Neural cell (in vitro differentiated cells): ENCODE measurements around the gene PDE8A. TPM values are rescaled to one million over a fixed set of nuclear protein-coding genes. Genes with fewer than 3 reads are reported as not detected.

Experiments
- H2AFZ ChIP-seq: fragments of 200-600, 300-800 bp; sonication (generic), shearing (Covaris generic); 2 replicates; pipeline ENCODE4 v1.6.0; 2014; ENCODE audit warnings: low read depth, mild to moderate bottlenecking, antibody characterized with exemption, low read length, moderate library complexity
- H3F3A ChIP-seq: fragments of 200-600 bp; shearing (Covaris generic); 2 replicates; pipeline ENCODE4 v1.6.1; 2016; ENCODE audit warnings: mild to moderate bottlenecking, moderate library complexity, mixed read lengths, antibody characterized with exemption, low read length; ENCODE audit not compliant: insufficient read depth, poor library complexity, severe bottlenecking
- H3K27ac ChIP-seq: fragments of 200-600, 300-800 bp; sonication (generic), shearing (Covaris generic); 2 replicates; pipeline ENCODE4 v1.5.1; 2014; ENCODE audit warnings: mild to moderate bottlenecking, low read length, moderate library complexity
- H3K27me3 ChIP-seq: fragments of 300-800, 200-600 bp; sonication (generic), shearing (Covaris generic); 2 replicates; pipeline ENCODE4 v1.6.0; 2014; ENCODE audit warnings: mild to moderate bottlenecking, low read depth, low read length, moderate library complexity; ENCODE audit not compliant: insufficient read depth
- H3K36me3 ChIP-seq: fragments of 300-800, 200-600 bp; sonication (generic), shearing (Covaris generic); 2 replicates; pipeline ENCODE4 v1.5.1; 2014; ENCODE audit warnings: mild to moderate bottlenecking, antibody characterized with exemption, low read length, moderate library complexity; ENCODE audit not compliant: insufficient read depth
- H3K4me2 ChIP-seq: fragments of 300-800, 200-600 bp; sonication (generic), shearing (Covaris generic); 2 replicates; pipeline ENCODE4 v1.6.0; 2014; ENCODE audit warnings: mild to moderate bottlenecking, low read length
- H3K4me3 ChIP-seq: fragments of 300-800, 200-600 bp; sonication (generic), shearing (Covaris generic); 2 replicates; pipeline ENCODE4 v1.5.1; 2014; ENCODE audit warnings: mild to moderate bottlenecking, low read length, moderate library complexity
- H3K79me2 ChIP-seq: fragments of 200-600 bp; shearing (Covaris generic); replicated peaks from 2 replicates; pipeline ENCODE4 v1.6.0; 2014; ENCODE audit warnings: mild to moderate bottlenecking, low read length, moderate library complexity; ENCODE audit not compliant: insufficient read depth
- H3K9ac ChIP-seq: fragments of 300-800, 200-600 bp; sonication (generic), shearing (Covaris generic); 2 replicates; pipeline ENCODE4 v1.6.1; 2016; ENCODE audit warnings: mild to moderate bottlenecking, low read length, mixed read lengths
- H3K9me2 ChIP-seq: fragments of 200-600 bp; shearing (Covaris generic); 2 replicates; pipeline ENCODE4 v1.6.1; 2016; ENCODE audit warnings: mild to moderate bottlenecking, low read length, mixed read lengths; ENCODE audit not compliant: insufficient read depth
- H3K9me3 ChIP-seq: fragments of 200-600, 300-800 bp; sonication (generic), shearing (Covaris generic); 2 replicates; pipeline ENCODE4 v1.6.1; 2016; ENCODE audit warnings: mild to moderate bottlenecking, mixed run types, low read length, moderate library complexity, mixed read lengths
- H4K20me1 ChIP-seq: fragments of 200-600 bp; shearing (Covaris generic); 2 replicates; pipeline ENCODE4 v1.6.1; 2016; ENCODE audit warnings: mild to moderate bottlenecking, mixed run types; ENCODE audit not compliant: insufficient read depth
- CTCF ChIP-seq: fragments of 450-650 bp; IDR thresholded peaks from 2 replicates; pipeline ENCODE4 v1.5.1; 2014; ENCODE audit warnings: antibody characterized with exemption, mild to moderate bottlenecking, moderate library complexity; ENCODE audit not compliant: poor library complexity, severe bottlenecking
- EP300 ChIP-seq: fragments of 450-650 bp; conservative IDR thresholded peaks from 2 replicates; pipeline ENCODE4 v1.6.1; 2014; ENCODE audit warnings: antibody characterized with exemption, mild to moderate bottlenecking, moderate library complexity; ENCODE audit not compliant: poor library complexity, severe bottlenecking
- EZH2 ChIP-seq: fragments of 200-600, 300-800 bp; shearing (Covaris generic), sonication (generic); IDR thresholded peaks from 2 replicates; pipeline ENCODE4 v1.6.1; 2014; ENCODE audit warnings: antibody characterized with exemption, low read length, borderline replicate concordance, mild to moderate bottlenecking; ENCODE audit not compliant: insufficient read depth, poor library complexity, severe bottlenecking
- MXI1 ChIP-seq: fragments of 450-650 bp; conservative IDR thresholded peaks from 2 replicates; pipeline ENCODE4 v1.6.1; 2014; ENCODE audit warnings: antibody characterized with exemption, mild to moderate bottlenecking; ENCODE audit not compliant: poor library complexity, severe bottlenecking
- POLR2AphosphoS5 ChIP-seq: IDR thresholded peaks from 2 replicates; pipeline ENCODE4 v1.6.1; 2012
- RAD21 ChIP-seq: fragments of 450-650 bp; conservative IDR thresholded peaks from 2 replicates; pipeline ENCODE4 v1.6.1; 2014; ENCODE audit warnings: antibody characterized with exemption, mild to moderate bottlenecking, moderate library complexity
- SMC3 ChIP-seq: fragments of 450-650 bp; conservative IDR thresholded peaks from 2 replicates; pipeline ENCODE4 v1.6.1; 2014; ENCODE audit warnings: antibody characterized with exemption, mild to moderate bottlenecking, moderate library complexity; ENCODE audit not compliant: poor library complexity
- TAF1 ChIP-seq: IDR thresholded peaks from 2 replicates; pipeline ENCODE4 v1.6.1; 2012; ENCODE audit warnings: low read depth
- polyA plus RNA-seq: library from polyadenylated mRNA; depleted of rRNA; stranded (reverse); fragments of >200 nt; gene quantifications from 2 replicates; pipeline ENCODE4 v1.2.3, GENCODE V29; 2014
- TF ChIP-seq, protein P1 (sequence below): IDR thresholded peaks from 2 replicates; pipeline ENCODE4 v1.6.1; 2012; ENCODE audit warnings: borderline replicate concordance

The PDE8A gene
- polyA plus RNA-seq, 1 donor from 2014 or later: 13.2 TPM

DNA sequence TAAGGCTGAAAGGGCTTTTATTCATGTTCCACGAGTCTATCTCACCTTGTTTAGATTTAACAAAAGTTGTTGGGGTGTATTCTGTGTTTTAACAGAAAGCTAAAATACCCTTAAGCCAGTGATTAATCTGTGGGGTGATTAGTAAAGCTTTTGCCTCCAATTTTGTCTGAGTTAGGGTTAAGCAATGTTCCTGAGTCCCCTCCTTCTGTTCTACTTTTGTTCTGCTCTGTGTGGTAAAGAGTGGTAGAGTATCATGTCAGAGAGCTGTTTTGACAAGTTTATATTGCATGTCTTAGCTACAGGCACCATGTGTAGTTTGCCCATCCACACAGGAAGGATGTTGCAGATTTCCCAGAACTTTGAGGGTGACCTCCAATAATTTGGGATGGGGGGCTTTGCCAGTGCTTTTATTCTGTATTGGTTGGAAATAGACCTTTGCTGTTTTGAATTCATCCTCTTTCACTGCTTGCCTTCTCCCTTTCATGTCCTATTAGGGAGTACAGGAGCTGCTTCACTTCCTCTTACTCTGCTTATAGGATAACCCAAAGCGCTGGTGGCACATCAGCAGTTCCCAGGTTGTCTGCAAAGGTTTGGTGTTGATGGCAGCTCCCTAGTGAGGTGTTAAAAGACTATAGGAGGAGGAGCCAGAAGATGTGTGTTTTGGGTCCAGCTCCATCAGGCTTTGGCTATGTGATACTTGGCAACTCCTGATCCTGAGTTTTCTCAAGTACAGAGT is 7.4 kb downstream of the PDE8A start:
- Histone ChIP-seq H4K20me1 (no peaks in the 10 kb centered on the region), H3K4me3 (no peak overlapping the region), H3K9me3 (no peaks in the 10 kb centered on the region), H3K9ac (no peak overlapping the region), H3K79me2 (no peaks in the 10 kb centered on the region), H3K36me3 (no peaks in the 10 kb centered on the region), H3K27me3 (peaks cover 2% of the 10 kb centered on the region), H3K4me2 (no peak overlapping the region), H3F3A (no peaks in the 10 kb centered on the region), H3K9me2 (no peaks in the 10 kb centered on the region), H3K27ac (no peak overlapping the region), H2AFZ (no peak overlapping the region)
- TF ChIP-seq RAD21: no peak
- TF ChIP-seq SMC3: no peak
- TF ChIP-seq CTCF: no peak
- TF ChIP-seq POLR2AphosphoS5: no peak
- TF ChIP-seq MXI1: no peak
- TF ChIP-seq, protein P1, sequence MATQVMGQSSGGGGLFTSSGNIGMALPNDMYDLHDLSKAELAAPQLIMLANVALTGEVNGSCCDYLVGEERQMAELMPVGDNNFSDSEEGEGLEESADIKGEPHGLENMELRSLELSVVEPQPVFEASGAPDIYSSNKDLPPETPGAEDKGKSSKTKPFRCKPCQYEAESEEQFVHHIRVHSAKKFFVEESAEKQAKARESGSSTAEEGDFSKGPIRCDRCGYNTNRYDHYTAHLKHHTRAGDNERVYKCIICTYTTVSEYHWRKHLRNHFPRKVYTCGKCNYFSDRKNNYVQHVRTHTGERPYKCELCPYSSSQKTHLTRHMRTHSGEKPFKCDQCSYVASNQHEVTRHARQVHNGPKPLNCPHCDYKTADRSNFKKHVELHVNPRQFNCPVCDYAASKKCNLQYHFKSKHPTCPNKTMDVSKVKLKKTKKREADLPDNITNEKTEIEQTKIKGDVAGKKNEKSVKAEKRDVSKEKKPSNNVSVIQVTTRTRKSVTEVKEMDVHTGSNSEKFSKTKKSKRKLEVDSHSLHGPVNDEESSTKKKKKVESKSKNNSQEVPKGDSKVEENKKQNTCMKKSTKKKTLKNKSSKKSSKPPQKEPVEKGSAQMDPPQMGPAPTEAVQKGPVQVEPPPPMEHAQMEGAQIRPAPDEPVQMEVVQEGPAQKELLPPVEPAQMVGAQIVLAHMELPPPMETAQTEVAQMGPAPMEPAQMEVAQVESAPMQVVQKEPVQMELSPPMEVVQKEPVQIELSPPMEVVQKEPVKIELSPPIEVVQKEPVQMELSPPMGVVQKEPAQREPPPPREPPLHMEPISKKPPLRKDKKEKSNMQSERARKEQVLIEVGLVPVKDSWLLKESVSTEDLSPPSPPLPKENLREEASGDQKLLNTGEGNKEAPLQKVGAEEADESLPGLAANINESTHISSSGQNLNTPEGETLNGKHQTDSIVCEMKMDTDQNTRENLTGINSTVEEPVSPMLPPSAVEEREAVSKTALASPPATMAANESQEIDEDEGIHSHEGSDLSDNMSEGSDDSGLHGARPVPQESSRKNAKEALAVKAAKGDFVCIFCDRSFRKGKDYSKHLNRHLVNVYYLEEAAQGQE: no peak
- no peak for TF ChIP-seq EP300
- no peak for TF ChIP-seq EZH2
- TF ChIP-seq TAF1: no peak

DNA sequence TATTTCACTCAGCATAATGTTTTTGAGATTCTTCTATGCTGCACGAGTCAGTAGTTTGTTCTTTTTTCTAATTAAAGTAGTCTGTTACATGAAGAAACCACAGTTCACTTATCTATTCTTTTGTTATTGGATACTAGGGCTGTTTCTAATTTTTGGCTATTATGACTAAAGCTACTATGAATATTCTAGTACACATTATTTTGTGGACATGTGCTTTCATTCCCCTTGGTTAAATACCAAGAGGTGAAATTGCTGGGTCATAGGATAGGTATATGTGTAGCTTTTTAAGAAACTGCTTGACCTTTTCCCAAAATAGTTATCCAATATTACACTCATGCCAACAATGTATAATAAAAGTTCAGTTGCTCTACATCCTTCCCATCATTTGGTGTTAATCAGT is 8.9 kb downstream of the PDE8A start:
- H3K9me3 ChIP-seq: no peaks in the 10 kb centered on the region
- H4K20me1 ChIP-seq: no peaks in the 10 kb centered on the region
- H3K36me3 ChIP-seq: no peaks in the 10 kb centered on the region
- H3K9me2 ChIP-seq: no peaks in the 10 kb centered on the region
- no peak overlapping the region for H3K27ac ChIP-seq
- H2AFZ ChIP-seq: no peak overlapping the region
- no peak overlapping the region for H3K4me3 ChIP-seq
- TF ChIP-seq MXI1 (no peak), RAD21 (no peak), EZH2 (no peak), EP300 (no peak), POLR2AphosphoS5 (no peak), CTCF (no peak), TAF1 (no peak), SMC3 (no peak)
- TF ChIP-seq, protein P1: no peak
- no peaks in the 10 kb centered on the region for H3F3A ChIP-seq
- H3K79me2 ChIP-seq: no peaks in the 10 kb centered on the region
- H3K9ac ChIP-seq: no peak overlapping the region
- no peaks in the 10 kb centered on the region for H3K27me3 ChIP-seq
- H3K4me2 ChIP-seq: no peak overlapping the region
